GM23338 (cell line): ENCODE data around the gene MOB3B. TPM values are rescaled to one million over a fixed set of nuclear protein-coding genes. Genes with fewer than 3 reads are reported as not detected.

Source experiments
- ATAC-seq: fragments of 200-7000 bp; cut with Tn5 transposase; 3 replicates; pipeline ENCODE4 v1.9.1; 2020
- DNase-seq: peaks from one replicate; pipeline ENCODE4 v3.0.0-alpha.2; 2015; ENCODE audit warnings: low spot score
- H2AFZ ChIP-seq: fragments of 200-600 bp; sonication (generic); 2 replicates; pipeline ENCODE4 v1.8.0; 2016; ENCODE audit warnings: antibody characterized with exemption, mild to moderate bottlenecking, moderate library complexity
- H3F3A ChIP-seq: fragments of 200-600 bp; sonication (generic); replicated peaks from 2 replicates; pipeline ENCODE4 v1.8.0; 2017; ENCODE audit warnings: antibody characterized with exemption, mixed run types, low read depth
- H3K27ac ChIP-seq: fragments of 200-600 bp; sonication (generic); 2 replicates; pipeline ENCODE4 v1.6.1; 2016; ENCODE audit warnings: low read depth
- H3K27me3 ChIP-seq: fragments of 200-600 bp; sonication (generic); 2 replicates; pipeline ENCODE4 v1.8.0; 2016; ENCODE audit warnings: mild to moderate bottlenecking, mixed run types, moderate library complexity; ENCODE audit not compliant: insufficient read depth
- H3K36me3 ChIP-seq: fragments of 200-600 bp; sonication (generic); 2 replicates; pipeline ENCODE4 v1.8.0; 2016; ENCODE audit warnings: mild to moderate bottlenecking; ENCODE audit not compliant: insufficient read depth
- H3K4me1 ChIP-seq: fragments of 200-600 bp; sonication (generic); 2 replicates; pipeline ENCODE4 v1.8.0; 2016; ENCODE audit warnings: mild to moderate bottlenecking, moderate library complexity; ENCODE audit not compliant: insufficient read depth
- H3K4me2 ChIP-seq: fragments of 200-600 bp; sonication (generic); 2 replicates; pipeline ENCODE4 v1.7.1; 2017; ENCODE audit warnings: mixed run types
- H3K4me3 ChIP-seq: fragments of 200-600 bp; sonication (generic); 2 replicates; pipeline ENCODE4 v1.6.1; 2016; ENCODE audit warnings: mixed run types
- H3K79me2 ChIP-seq: fragments of 200-600 bp; sonication (generic); replicated peaks from 2 replicates; pipeline ENCODE4 v1.8.0; 2017; ENCODE audit warnings: mild to moderate bottlenecking; ENCODE audit not compliant: insufficient read depth
- H3K9me2 ChIP-seq: fragments of 200-600 bp; sonication (generic); 2 replicates; pipeline ENCODE4 v1.8.0; 2017; ENCODE audit not compliant: insufficient read depth
- H4K20me1 ChIP-seq: fragments of 200-600 bp; sonication (generic); replicated peaks from 2 replicates; pipeline ENCODE4 v1.8.0; 2017; ENCODE audit warnings: mild to moderate bottlenecking; ENCODE audit not compliant: insufficient read depth
- H3K27ac Mint-ChIP-seq: 2 replicates; pipeline ENCODE4 v1.8.0; 2020; ENCODE audit warnings: inconsistent platforms, mild to moderate bottlenecking, moderate library complexity, mixed read lengths
- H3K27me3 Mint-ChIP-seq: 3 replicates; pipeline ENCODE4 v1.8.0; 2022; ENCODE audit warnings: low read depth, mild to moderate bottlenecking, moderate library complexity, mixed read lengths, inconsistent platforms; ENCODE audit not compliant: insufficient read depth, poor library complexity
- H3K36me3 Mint-ChIP-seq: 3 replicates; pipeline ENCODE4 v1.8.0; 2021; ENCODE audit warnings: low read depth, mild to moderate bottlenecking, inconsistent platforms, moderate library complexity, mixed read lengths
- H3K4me1 Mint-ChIP-seq: 3 replicates; pipeline ENCODE4 v1.8.0; 2020; ENCODE audit warnings: mild to moderate bottlenecking, inconsistent platforms, mixed read lengths
- H3K4me3 Mint-ChIP-seq: 3 replicates; pipeline ENCODE4 v1.8.0; 2021; ENCODE audit warnings: moderate library complexity, mild to moderate bottlenecking, inconsistent platforms, mixed read lengths
- H3K9me3 Mint-ChIP-seq: 3 replicates; pipeline ENCODE4 v1.8.0; 2020; ENCODE audit warnings: moderate library complexity, mild to moderate bottlenecking, inconsistent platforms, mixed read lengths
- CREB1 ChIP-seq: fragments of 250-450 bp; sonication (Bioruptor Pico); IDR thresholded peaks from 2 replicates; pipeline ENCODE4 v1.5.0; 2020; ENCODE audit warnings: low read depth, mild to moderate bottlenecking, moderate library complexity
- CTCF ChIP-seq, 2 experiments: fragments of 200-600 bp in 1 of 2; sonication (generic) in 1 of 2; conservative IDR thresholded peaks; 2 replicates each; pipeline versions ENCODE4 v1.5.1 to v1.6.1; 2016 to 2017; ENCODE audit warnings: antibody characterized with exemption in 2 of 2, low read depth in 2 of 2, mild to moderate bottlenecking in 2 of 2, moderate library complexity in 1 of 2
- ETS1 ChIP-seq: IDR thresholded peaks from 2 replicates; pipeline ENCODE4 v1.6.1; 2016; ENCODE audit warnings: antibody characterized with exemption
- EZH2 ChIP-seq: fragments of 200-600 bp; sonication (generic); IDR thresholded peaks from one replicate; pipeline ENCODE4 v1.8.0; 2017; ENCODE audit warnings: antibody characterized with exemption, mild to moderate bottlenecking, low read depth; ENCODE audit not compliant: unreplicated experiment
- EZH2phosphoT487 ChIP-seq: fragments of 200-600 bp; sonication (generic); IDR thresholded peaks from one replicate; pipeline ENCODE4 v1.8.1; 2018; ENCODE audit warnings: antibody characterized with exemption; ENCODE audit not compliant: unreplicated experiment
- JUNB ChIP-seq: IDR thresholded peaks from one replicate; pipeline ENCODE4 v1.6.1; 2016; ENCODE audit warnings: antibody characterized with exemption; ENCODE audit not compliant: unreplicated experiment
- NANOG ChIP-seq: IDR thresholded peaks from 2 replicates; pipeline ENCODE4 v1.6.1; 2016; ENCODE audit warnings: antibody characterized with exemption, borderline replicate concordance
- POLR2AphosphoS5 ChIP-seq: IDR thresholded peaks from 2 replicates; pipeline ENCODE4 v1.6.1; 2016; ENCODE audit warnings: antibody characterized with exemption, low read depth
- REST ChIP-seq: IDR thresholded peaks from one replicate; pipeline ENCODE4 v1.6.1; 2018; ENCODE audit warnings: antibody characterized with exemption; ENCODE audit not compliant: unreplicated experiment
- STAT1 ChIP-seq: IDR thresholded peaks from one replicate; pipeline ENCODE4 v1.6.1; 2016; ENCODE audit warnings: antibody characterized with exemption; ENCODE audit not compliant: unreplicated experiment
- ZNF114 ChIP-seq: fragments of 250-450 bp; sonication (Bioruptor Pico); IDR thresholded peaks from 2 replicates; pipeline ENCODE4 v1.5.0; 2020; ENCODE audit warnings: mild to moderate bottlenecking, moderate library complexity
- ZNF331 ChIP-seq: fragments of 250-450 bp; sonication (Bioruptor Pico); IDR thresholded peaks from 2 replicates; pipeline ENCODE4 v1.5.0; 2020; ENCODE audit warnings: low read depth, mild to moderate bottlenecking, moderate library complexity
- ZNF462 ChIP-seq: fragments of 250-450 bp; sonication (Bioruptor Pico); IDR thresholded peaks from 2 replicates; pipeline ENCODE4 v1.5.0; 2020; ENCODE audit warnings: mild to moderate bottlenecking, moderate library complexity
- polyA plus RNA-seq: library from polyadenylated mRNA; unstranded; fragments of >200 nt; fragmentation: Nextera tagmentation; extraction: Ambion mirVana; gene quantifications from 2 replicates; pipeline ENCODE4 v1.2.1, GENCODE V29; 2016
- total RNA-seq: library from RNA; depleted of rRNA; stranded (reverse); fragments of >200 nt; shearing (Covaris generic); gene quantifications from 2 replicates; pipeline ENCODE4 v1.2.3, GENCODE V29; 2014

MOB3B gene
- total and polyA plus RNA-seq, 2 experiments from 2014 or later, result 7.6 to 12.1 TPM

- H3F3A ChIP-seq, result no peaks in the 10 kb centered on the region
- Mint-ChIP-seq H3K4me3 (no peak overlapping the region), H3K9me3 (no peaks in the 10 kb centered on the region), H3K36me3 (no peaks in the 10 kb centered on the region), H3K4me1 (peaks cover 28% of the 10 kb centered on the region), H3K27me3 (no peaks in the 10 kb centered on the region), H3K27ac (no peak overlapping the region)
- H3K9me2 ChIP-seq, result no peaks in the 10 kb centered on the region
- H3K27ac ChIP-seq, result no peak overlapping the region
- H2AFZ ChIP-seq, result no peak overlapping the region
- H3K36me3 ChIP-seq, result no peaks in the 10 kb centered on the region
- ATAC-seq, result no peak
- no peaks in the 10 kb centered on the region for H3K27me3 ChIP-seq
- H3K79me2 ChIP-seq, result no peaks in the 10 kb centered on the region
- no peak overlapping the region for H3K4me3 ChIP-seq
- H4K20me1 ChIP-seq, result no peaks in the 10 kb centered on the region
- no peak for DNase-seq
- no peak for TF ChIP-seq CREB1 (CRISPR knock-in tag)
- no peak for TF ChIP-seq POLR2AphosphoS5
- TF ChIP-seq EZH2, result no peak
- TF ChIP-seq NANOG, result no peak
- TF ChIP-seq REST, result no peak
- no peak for TF ChIP-seq ZNF462
- TF ChIP-seq EZH2phosphoT487, result no peak
- no peak for TF ChIP-seq STAT1
- no peak for TF ChIP-seq ZNF331 (CRISPR knock-in tag)
- TF ChIP-seq CTCF (conservative IDR thresholded peaks at IDR 0.05; ENCODE audit: low read depth in 2 of 2), result no peak
- no peak for TF ChIP-seq ZNF114 (CRISPR knock-in tag)
- TF ChIP-seq ETS1, result no peak
- no peak for TF ChIP-seq JUNB
- peaks cover 14% of the 10 kb centered on the region for H3K4me1 ChIP-seq
- H3K4me2 ChIP-seq, result no peak overlapping the region
These were observed 151.7 kb downstream of the MOB3B start for GRCh38 chr9:27377811-27378456.
